LNCaP clone FGC (cell line): Measurements from ENCODE around the gene CACNA2D1.
A peak's percentile ranks its signal among the peaks of the same experiment; 100 is the strongest.

ENCODE experiments used
- DNase-seq: peaks from one replicate; pipeline ENCODE4 v3.0.0-alpha.2; 2011; ENCODE audit warnings: low read depth
- H3K4me3 ChIP-seq: 2 replicates; pipeline ENCODE4 v1.5.1; 2011; ENCODE audit warnings: mild to moderate bottlenecking, low read depth, low read length, control low read depth
- TF ChIP-seq, protein P1 (sequence below): IDR thresholded peaks from 2 replicates; pipeline ENCODE4 v1.5.1; 2012; ENCODE audit warnings: mild to moderate bottlenecking; ENCODE audit not compliant: control insufficient read depth, insufficient read depth; ENCODE audit errors: extremely low read depth

The CACNA2D1 gene

GRCh38 chr7:82445271-82445670 is 1.7 kb upstream of the CACNA2D1 start:
- TF ChIP-seq, protein P1, sequence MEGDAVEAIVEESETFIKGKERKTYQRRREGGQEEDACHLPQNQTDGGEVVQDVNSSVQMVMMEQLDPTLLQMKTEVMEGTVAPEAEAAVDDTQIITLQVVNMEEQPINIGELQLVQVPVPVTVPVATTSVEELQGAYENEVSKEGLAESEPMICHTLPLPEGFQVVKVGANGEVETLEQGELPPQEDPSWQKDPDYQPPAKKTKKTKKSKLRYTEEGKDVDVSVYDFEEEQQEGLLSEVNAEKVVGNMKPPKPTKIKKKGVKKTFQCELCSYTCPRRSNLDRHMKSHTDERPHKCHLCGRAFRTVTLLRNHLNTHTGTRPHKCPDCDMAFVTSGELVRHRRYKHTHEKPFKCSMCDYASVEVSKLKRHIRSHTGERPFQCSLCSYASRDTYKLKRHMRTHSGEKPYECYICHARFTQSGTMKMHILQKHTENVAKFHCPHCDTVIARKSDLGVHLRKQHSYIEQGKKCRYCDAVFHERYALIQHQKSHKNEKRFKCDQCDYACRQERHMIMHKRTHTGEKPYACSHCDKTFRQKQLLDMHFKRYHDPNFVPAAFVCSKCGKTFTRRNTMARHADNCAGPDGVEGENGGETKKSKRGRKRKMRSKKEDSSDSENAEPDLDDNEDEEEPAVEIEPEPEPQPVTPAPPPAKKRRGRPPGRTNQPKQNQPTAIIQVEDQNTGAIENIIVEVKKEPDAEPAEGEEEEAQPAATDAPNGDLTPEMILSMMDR = no peak
- no peak for DNase-seq

GRCh38 chr7:82444220-82444909 is 788 bp upstream of the CACNA2D1 start:
- DNase-seq = no peak
- 0 out of 2 replicates have a peak overlapping the region, but pooled peaks have one; percentile 23 for H3K4me3 ChIP-seq
- TF ChIP-seq, protein P1 = peak; percentile 36

More at GRCh38 chr7:82445271-82445670, 1.7 kb upstream of the CACNA2D1 start:
- no peak overlapping the region for H3K4me3 ChIP-seq

GRCh38 chr7:82443036-82443546 is 486 bp downstream of the CACNA2D1 start:
- H3K4me3 ChIP-seq = 0 out of 2 replicates have a peak overlapping the region, but pooled peaks have one; percentile 8
- no peak for DNase-seq
- TF ChIP-seq, protein P1 = no peak

DNA sequence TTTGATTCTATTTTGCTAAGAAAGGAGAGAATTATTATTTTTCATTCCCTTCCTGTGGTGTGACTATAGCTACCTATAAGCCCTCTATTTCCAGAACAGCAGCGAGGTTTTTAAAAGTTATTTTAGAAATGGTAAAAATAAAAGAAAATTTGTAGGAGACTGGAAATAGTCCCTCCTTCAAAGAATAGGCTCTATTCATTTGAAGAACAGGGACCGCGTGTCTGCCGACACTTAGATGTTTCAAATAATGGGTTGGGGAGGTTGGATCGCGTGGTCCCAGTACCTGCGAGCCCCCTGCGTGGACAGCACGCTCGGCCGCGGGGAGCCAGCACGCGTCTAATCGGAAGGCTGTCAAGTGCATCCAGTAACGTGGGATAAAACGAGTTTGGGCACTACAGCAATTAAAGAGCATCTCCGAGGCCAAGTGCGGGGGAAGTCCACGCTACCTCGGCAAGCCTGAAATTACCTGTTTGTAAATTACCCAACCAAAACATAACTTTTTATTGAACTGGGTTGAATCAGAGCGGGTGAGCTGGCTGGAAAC is 1.0 kb downstream of the CACNA2D1 start:
- TF ChIP-seq, protein P1 = no peak
- no peak for DNase-seq
- no peak overlapping the region for H3K4me3 ChIP-seq

DNA sequence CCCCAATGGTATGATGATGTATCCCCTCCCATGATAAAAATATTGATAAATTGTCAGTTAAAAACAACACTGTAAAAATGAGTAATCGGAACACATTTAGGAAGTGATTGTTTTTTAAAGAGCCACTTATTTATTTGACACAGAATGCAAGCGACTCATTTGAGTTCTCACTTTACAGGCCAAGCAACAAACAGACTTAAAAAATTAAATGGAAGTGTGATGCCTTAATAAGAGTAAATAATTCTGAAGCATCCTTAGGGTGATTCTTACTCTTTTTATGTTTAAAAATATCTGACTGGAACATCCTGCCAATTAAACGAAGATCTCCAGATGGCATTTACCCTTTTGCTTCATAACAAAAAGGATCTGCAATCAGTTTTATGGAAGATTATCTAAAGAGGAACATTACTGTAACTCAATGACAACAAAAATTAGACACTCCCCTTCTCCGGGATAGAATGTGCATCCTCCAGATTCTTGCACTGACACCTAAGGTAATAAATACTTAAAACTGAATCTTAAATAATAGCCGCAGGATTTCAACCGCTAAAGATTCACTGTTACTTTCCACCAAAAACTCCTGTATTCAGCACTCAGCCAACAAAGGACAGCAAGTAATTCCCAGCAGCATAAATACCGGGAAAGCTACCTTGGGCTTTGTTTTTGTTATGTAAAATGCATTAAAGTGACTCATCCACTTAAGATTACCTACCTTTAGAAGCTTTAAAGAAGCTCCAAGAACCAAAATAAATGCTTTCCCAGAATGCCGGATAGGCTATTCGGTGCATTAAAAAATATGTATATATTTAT is 1.7 kb downstream of the CACNA2D1 start:
- TF ChIP-seq, protein P1 = no peak
- H3K4me3 ChIP-seq = no peak overlapping the region
- DNase-seq = no peak

- no peak for DNase-seq
- TF ChIP-seq, protein P1 = no peak
- no peak overlapping the region for H3K4me3 ChIP-seq
Measured at GRCh38 chr7:82438521-82438920, 5.1 kb downstream of the CACNA2D1 start.
